GM21515 (cell line): ENCODE measurements around the gene ZNF442.
"Not testable (repeated sequence)": the region's sequence is repeated elsewhere in the genome, so short reads cannot be mapped to it uniquely, and the experiment has no call there.

Experiments used
- ATAC-seq: cut with Tn5 transposase; IDR thresholded peaks from one replicate; pipeline ENCODE4 v1.9.1; 2021; ENCODE audit not compliant: unreplicated experiment

ZNF442 gene

GRCh38 chr19:12331211-12331941, 34.1 kb downstream of the ZNF442 start:
- no peak for ATAC-seq

- ATAC-seq: no peak
Measured at GRCh38 chr19:12330340-12330739, 35.1 kb downstream of the ZNF442 start.

GRCh38 chr19:12325690-12326089, 39.8 kb downstream of the ZNF442 start:
- ATAC-seq: no peak

GRCh38 chr19:12318782-12319413, 46.6 kb downstream of the ZNF442 start:
- ATAC-seq: no peak

GRCh38 chr19:12314553-12314952, 50.9 kb downstream of the ZNF442 start:
- ATAC-seq: no peak

- not testable (repeated sequence) for ATAC-seq
Measured at GRCh38 chr19:12308891-12309290, 56.6 kb downstream of the ZNF442 start.
